ENCODE data around the gene PPM1E.

DNA sequence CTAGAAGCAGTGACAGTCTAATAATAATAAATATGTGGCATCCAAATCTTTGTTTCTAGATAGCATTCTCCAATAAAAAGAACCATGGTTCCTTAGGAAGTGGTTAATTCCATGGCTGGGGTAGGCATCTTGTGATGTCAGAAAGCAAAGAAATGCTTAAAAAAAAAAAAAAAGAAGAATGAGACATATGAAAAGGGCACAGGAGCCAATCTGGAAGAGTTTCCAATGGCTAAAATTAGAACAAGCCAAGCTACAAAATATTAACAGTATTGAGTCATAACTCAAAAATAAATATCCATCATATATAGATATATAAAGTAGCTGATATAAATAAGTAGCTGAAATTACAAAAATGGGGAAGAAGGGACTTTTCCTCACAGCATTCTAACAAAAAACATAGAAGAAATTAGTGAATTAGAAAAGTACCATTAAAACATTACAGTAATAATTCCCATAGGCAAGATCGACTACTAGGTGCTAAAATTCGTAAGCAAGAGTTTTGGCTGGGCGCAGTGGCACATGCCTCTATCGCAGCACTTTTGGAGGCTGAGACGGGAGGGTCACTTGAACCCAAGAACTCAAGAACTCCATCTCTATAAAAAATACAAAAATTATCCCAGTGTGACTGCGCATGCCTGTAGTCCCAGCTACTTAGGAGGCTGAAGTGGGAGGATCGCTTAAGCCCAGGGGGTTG lies 239.7 kb downstream of the PPM1E start:
- TF ChIP-seq, protein P1, sequence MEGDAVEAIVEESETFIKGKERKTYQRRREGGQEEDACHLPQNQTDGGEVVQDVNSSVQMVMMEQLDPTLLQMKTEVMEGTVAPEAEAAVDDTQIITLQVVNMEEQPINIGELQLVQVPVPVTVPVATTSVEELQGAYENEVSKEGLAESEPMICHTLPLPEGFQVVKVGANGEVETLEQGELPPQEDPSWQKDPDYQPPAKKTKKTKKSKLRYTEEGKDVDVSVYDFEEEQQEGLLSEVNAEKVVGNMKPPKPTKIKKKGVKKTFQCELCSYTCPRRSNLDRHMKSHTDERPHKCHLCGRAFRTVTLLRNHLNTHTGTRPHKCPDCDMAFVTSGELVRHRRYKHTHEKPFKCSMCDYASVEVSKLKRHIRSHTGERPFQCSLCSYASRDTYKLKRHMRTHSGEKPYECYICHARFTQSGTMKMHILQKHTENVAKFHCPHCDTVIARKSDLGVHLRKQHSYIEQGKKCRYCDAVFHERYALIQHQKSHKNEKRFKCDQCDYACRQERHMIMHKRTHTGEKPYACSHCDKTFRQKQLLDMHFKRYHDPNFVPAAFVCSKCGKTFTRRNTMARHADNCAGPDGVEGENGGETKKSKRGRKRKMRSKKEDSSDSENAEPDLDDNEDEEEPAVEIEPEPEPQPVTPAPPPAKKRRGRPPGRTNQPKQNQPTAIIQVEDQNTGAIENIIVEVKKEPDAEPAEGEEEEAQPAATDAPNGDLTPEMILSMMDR (IDR thresholded peaks at IDR 0.05; ENCODE audit: low read depth, low read length), result no peak
- no peak for TF ChIP-seq POLR2A (IDR thresholded peaks at IDR 0.05; ENCODE audit: extremely low read depth, insufficient read length)
- TF ChIP-seq MYC (IDR thresholded peaks at IDR 0.05; ENCODE audit: low read depth, low read length), result no peak
- TF ChIP-seq, protein P2, sequence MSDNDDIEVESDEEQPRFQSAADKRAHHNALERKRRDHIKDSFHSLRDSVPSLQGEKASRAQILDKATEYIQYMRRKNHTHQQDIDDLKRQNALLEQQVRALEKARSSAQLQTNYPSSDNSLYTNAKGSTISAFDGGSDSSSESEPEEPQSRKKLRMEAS (IDR thresholded peaks at IDR 0.05; ENCODE audit: low read depth, low read length), result no peak
